CD14-positive monocyte (primary cell): ENCODE measurements around the gene MEIS2. TPM values are rescaled to one million over a fixed set of nuclear protein-coding genes. Genes with fewer than 3 reads are reported as not detected.

ENCODE experiments used
- DNase-seq, 3 donors: peaks; one replicate each; pipeline ENCODE4 v3.0.0-alpha.2; 2011 to 2022
- H2AFZ ChIP-seq: 2 replicates; pipeline ENCODE4 v1.6.0; 2012; ENCODE audit warnings: mild to moderate bottlenecking, low read depth, low read length, inconsistent platforms; ENCODE audit not compliant: insufficient read depth, poor library complexity, severe bottlenecking
- H3K27ac ChIP-seq, 2 donors: 1 replicate in 1 of 2; 2 replicates in 1 of 2; pipeline ENCODE4 v1.5.1; 2012 to 2013; ENCODE audit warnings: low read length in 2 of 2, control low read depth in 1 of 2, inconsistent platforms in 1 of 2, low read depth in 1 of 2, mild to moderate bottlenecking in 1 of 2
- H3K27me3 ChIP-seq, 2 donors: one replicate each; pipeline versions ENCODE4 v1.6.0 to v1.6.1; 2011 to 2013; ENCODE audit warnings: low read length in 2 of 2; ENCODE audit not compliant: control insufficient read depth in 2 of 2, insufficient read depth in 2 of 2
- H3K36me3 ChIP-seq, 2 donors: replicated peaks in 1 of 2; 1 replicate in 1 of 2; 2 replicates in 1 of 2; pipeline versions ENCODE4 v1.5.1 to v1.6.1; 2012 to 2013; ENCODE audit warnings: low read length in 2 of 2, control low read depth in 1 of 2, inconsistent platforms in 1 of 2, mild to moderate bottlenecking in 1 of 2; ENCODE audit not compliant: insufficient read depth in 2 of 2, control insufficient read depth in 1 of 2
- H3K4me1 ChIP-seq, 2 donors: 1 replicate in 1 of 2; 2 replicates in 1 of 2; pipeline versions ENCODE4 v1.5.1 to v1.6.1; 2012 to 2013; ENCODE audit warnings: low read length in 2 of 2, control low read depth in 1 of 2, inconsistent platforms in 1 of 2, mild to moderate bottlenecking in 1 of 2, moderate library complexity in 1 of 2; ENCODE audit not compliant: insufficient read depth in 2 of 2, control insufficient read depth in 1 of 2
- H3K4me2 ChIP-seq: replicated peaks from 2 replicates; pipeline ENCODE3; 2012; ENCODE audit warnings: low read length, moderate library complexity, mild to moderate bottlenecking; ENCODE audit not compliant: poor library complexity, severe bottlenecking; ENCODE audit errors: extremely low read depth
- H3K4me3 ChIP-seq, 3 experiments: fragments of 200-600 bp in 1 of 3; sonication (generic) in 1 of 3; replicated peaks in 1 of 3; 1 replicate in 2 of 3; 2 replicates in 1 of 3; pipeline ENCODE4 v1.5.1; 2011 to 2013; ENCODE audit warnings: low read length in 3 of 3, mild to moderate bottlenecking in 3 of 3, control low read depth in 2 of 3, low read depth in 2 of 3, inconsistent platforms in 1 of 3, moderate library complexity in 1 of 3
- H3K79me2 ChIP-seq: 2 replicates; pipeline ENCODE4 v1.6.0; 2012; ENCODE audit warnings: mild to moderate bottlenecking, control low read depth, inconsistent platforms, low read length, moderate library complexity; ENCODE audit not compliant: insufficient read depth
- H3K9ac ChIP-seq: 2 replicates; pipeline ENCODE4 v1.6.0; 2017; ENCODE audit warnings: low read length, mild to moderate bottlenecking; ENCODE audit not compliant: insufficient read depth, poor library complexity, severe bottlenecking
- H3K9me3 ChIP-seq, 2 donors: replicated peaks in 1 of 2; 1 replicate in 1 of 2; 2 replicates in 1 of 2; pipeline versions ENCODE4 v1.5.1 to v1.6.1; 2012 to 2013; ENCODE audit warnings: low read length in 2 of 2, control low read depth in 1 of 2; ENCODE audit not compliant: control insufficient read depth in 1 of 2, insufficient read depth in 1 of 2
- H4K20me1 ChIP-seq: 2 replicates; pipeline ENCODE4 v1.6.0; 2012; ENCODE audit warnings: mild to moderate bottlenecking, low read length, control low read depth, moderate library complexity; ENCODE audit not compliant: insufficient read depth
- H3K27ac Mint-ChIP-seq, 7 donors: one replicate each; pipeline ENCODE4 v1.8.0; 2020; ENCODE audit warnings: mild to moderate bottlenecking in 7 of 7, mixed read lengths in 7 of 7, moderate library complexity in 6 of 7, inconsistent platforms in 2 of 7
- H3K27me3 Mint-ChIP-seq, 3 donors: one replicate each; pipeline ENCODE4 v1.8.0; 2021 to 2022; ENCODE audit warnings: low read depth in 3 of 3, mild to moderate bottlenecking in 3 of 3, mixed read lengths in 3 of 3, moderate library complexity in 3 of 3, inconsistent platforms in 1 of 3
- H3K36me3 Mint-ChIP-seq, 2 donors: one replicate each; pipeline ENCODE4 v1.8.0; 2020; ENCODE audit warnings: mixed read lengths in 2 of 2, inconsistent platforms in 1 of 2, mild to moderate bottlenecking in 1 of 2
- H3K4me1 Mint-ChIP-seq: one replicate; pipeline ENCODE4 v1.8.0; 2020; ENCODE audit warnings: mild to moderate bottlenecking, mixed read lengths
- H3K4me3 Mint-ChIP-seq, 2 donors: one replicate each; pipeline ENCODE4 v1.8.0; 2020; ENCODE audit warnings: mild to moderate bottlenecking in 2 of 2, mixed read lengths in 2 of 2, moderate library complexity in 1 of 2
- H3K9me3 Mint-ChIP-seq, 7 donors: one replicate each; pipeline ENCODE4 v1.8.0; 2020 to 2022; ENCODE audit warnings: mixed read lengths in 7 of 7, mild to moderate bottlenecking in 6 of 7, moderate library complexity in 6 of 7, inconsistent platforms in 2 of 7
- WGBS: methylation state at CpG from one replicate; pipeline ENCODE4 v1.1.5; 2013; ENCODE audit warnings: missing lambda C conversion rate; ENCODE audit not compliant: insufficient coverage; 5-methylcytosine and 5-hydroxymethylcytosine counted together
- intact Hi-C, 2 donors: fragments of 100-400 bp; cut with micrococcal nuclease; formaldehyde crosslinking; loops; one replicate each; pipeline versions ENCODE4 v1.15.0 to v1.15.1; 2023
- polyA plus RNA-seq, 3 donors: library from polyadenylated mRNA; depleted of rRNA in 1 of 3; unstranded in 2 of 3; stranded (reverse) in 1 of 3; fragments of 300-500 nt in 2 of 3; fragments of >200 nt in 1 of 3; fragmentation: Illumina TruSeq in 2 of 3; gene quantifications; 1 replicate in 2 of 3; 2 replicates in 1 of 3; pipeline ENCODE4 v1.2.3, GENCODE V29; 2012 to 2021
- TF ChIP-seq, protein P1 (sequence below): fragments of 200-600 bp; IDR thresholded peaks from one replicate; pipeline ENCODE4 v1.8.0; 2022; ENCODE audit warnings: antibody characterized with exemption, mild to moderate bottlenecking

The MEIS2 gene
- polyA plus RNA-seq, 3 donors: not detected

DNA sequence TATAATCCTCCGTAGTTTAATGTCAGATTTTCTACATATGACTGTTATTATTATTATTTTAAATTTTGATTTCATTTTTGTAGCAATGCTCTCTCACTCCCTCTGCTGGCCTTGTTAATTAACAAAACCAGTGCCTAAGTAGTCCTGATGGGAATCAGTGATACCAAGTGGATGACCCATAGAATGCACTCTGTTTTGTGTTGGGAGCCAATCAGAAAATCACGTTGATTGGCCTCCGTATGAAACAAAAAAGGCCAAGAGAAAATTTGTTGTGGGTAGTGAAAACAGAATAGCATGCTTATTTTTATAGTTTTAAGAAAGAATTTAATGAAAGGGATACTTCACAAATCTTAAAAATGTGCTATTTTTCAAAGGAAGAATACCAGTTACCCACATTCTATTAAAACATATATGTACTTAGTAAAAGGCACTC is 34.4 kb upstream of the MEIS2 start:
- Mint-ChIP-seq H3K36me3 (no peaks in the 10 kb centered on the region), H3K4me3 (no peak overlapping the region), H3K27me3 (peaks cover 3 to 12% (median 5%) of the 10 kb centered on the region in 3 donors), H3K27ac (no peak overlapping the region), H3K9me3 (no peaks in the 10 kb centered on the region), H3K4me1 (no peaks in the 10 kb centered on the region)
- H3K79me2 ChIP-seq: no peaks in the 10 kb centered on the region
- peaks cover 2 to 4% of the 10 kb centered on the region in 2 donors for H3K27me3 ChIP-seq
- H3K4me2 ChIP-seq: no peak overlapping the region
- no peaks in the 10 kb centered on the region for H3K4me1 ChIP-seq
- H3K9ac ChIP-seq: no peak overlapping the region
- no peaks in the 10 kb centered on the region for H3K9me3 ChIP-seq
- H2AFZ ChIP-seq: no peak overlapping the region
- WGBS: no CpG with 5 or more reads among the region's 3 CpGs
- no peak for DNase-seq
- TF ChIP-seq, protein P1, sequence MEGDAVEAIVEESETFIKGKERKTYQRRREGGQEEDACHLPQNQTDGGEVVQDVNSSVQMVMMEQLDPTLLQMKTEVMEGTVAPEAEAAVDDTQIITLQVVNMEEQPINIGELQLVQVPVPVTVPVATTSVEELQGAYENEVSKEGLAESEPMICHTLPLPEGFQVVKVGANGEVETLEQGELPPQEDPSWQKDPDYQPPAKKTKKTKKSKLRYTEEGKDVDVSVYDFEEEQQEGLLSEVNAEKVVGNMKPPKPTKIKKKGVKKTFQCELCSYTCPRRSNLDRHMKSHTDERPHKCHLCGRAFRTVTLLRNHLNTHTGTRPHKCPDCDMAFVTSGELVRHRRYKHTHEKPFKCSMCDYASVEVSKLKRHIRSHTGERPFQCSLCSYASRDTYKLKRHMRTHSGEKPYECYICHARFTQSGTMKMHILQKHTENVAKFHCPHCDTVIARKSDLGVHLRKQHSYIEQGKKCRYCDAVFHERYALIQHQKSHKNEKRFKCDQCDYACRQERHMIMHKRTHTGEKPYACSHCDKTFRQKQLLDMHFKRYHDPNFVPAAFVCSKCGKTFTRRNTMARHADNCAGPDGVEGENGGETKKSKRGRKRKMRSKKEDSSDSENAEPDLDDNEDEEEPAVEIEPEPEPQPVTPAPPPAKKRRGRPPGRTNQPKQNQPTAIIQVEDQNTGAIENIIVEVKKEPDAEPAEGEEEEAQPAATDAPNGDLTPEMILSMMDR: peak; percentile 42
- no peak overlapping the region for H3K27ac ChIP-seq
- no peaks in the 10 kb centered on the region for H3K36me3 ChIP-seq
- intact Hi-C loops: no loop called here
- no peaks in the 10 kb centered on the region for H4K20me1 ChIP-seq
- H3K4me3 ChIP-seq: no peak overlapping the region

DNA sequence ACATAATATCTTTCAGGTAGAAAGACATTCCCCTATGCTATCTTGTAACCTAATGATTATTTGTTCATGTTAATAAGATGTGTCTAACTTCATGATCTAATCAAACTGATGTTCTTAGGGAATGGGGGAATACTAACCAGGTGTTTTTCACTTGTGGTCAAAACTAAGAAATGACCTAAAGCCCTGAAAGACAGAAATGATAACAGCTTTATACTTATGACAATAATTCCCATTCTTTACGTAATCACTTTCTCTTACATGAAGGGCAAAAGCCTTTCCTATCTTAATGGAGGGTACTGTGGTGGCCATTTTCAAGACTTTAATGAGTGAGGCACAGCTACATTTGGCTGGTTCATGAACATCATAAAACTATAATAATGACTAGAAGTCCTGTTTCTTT is 33.9 kb upstream of the MEIS2 start:
- WGBS: no CpG with 5 or more reads among the region's 1 CpG
- H3K4me2 ChIP-seq: no peak overlapping the region
- TF ChIP-seq, protein P1: no peak

More for the DNA sequence above, 33.9 kb upstream of the MEIS2 start:
- H3K4me1 Mint-ChIP-seq: no peaks in the 10 kb centered on the region
- peaks cover 0 to 2% (median 0%) of the 10 kb centered on the region in 7 donors for H3K9me3 Mint-ChIP-seq
- no peaks in the 10 kb centered on the region for H3K79me2 ChIP-seq
- peaks cover 5 to 14% (median 6%) of the 10 kb centered on the region in 3 donors for H3K27me3 Mint-ChIP-seq
- H3K27me3 ChIP-seq: peaks cover 2 to 4% of the 10 kb centered on the region in 2 donors
- no peaks in the 10 kb centered on the region for H3K9me3 ChIP-seq
- H3K4me1 ChIP-seq: no peaks in the 10 kb centered on the region
- no peaks in the 10 kb centered on the region for H4K20me1 ChIP-seq
- no peak overlapping the region for H3K27ac Mint-ChIP-seq
- DNase-seq: no peak
- H3K27ac ChIP-seq: no peak overlapping the region
- no peaks in the 10 kb centered on the region for H3K36me3 ChIP-seq
- H3K36me3 Mint-ChIP-seq: no peaks in the 10 kb centered on the region
- no peak overlapping the region for H3K4me3 ChIP-seq
- no peak overlapping the region for H3K4me3 Mint-ChIP-seq
- intact Hi-C loops: no loop called here
- no peak overlapping the region for H3K9ac ChIP-seq
- no peak overlapping the region for H2AFZ ChIP-seq
